Neuronal stem cell (in vitro differentiated cells): ENCODE results near the gene CCDC187.

Source experiments
- DNase-seq: peaks from one replicate; pipeline ENCODE4 v3.0.0-alpha.2; 2013; ENCODE audit warnings: low spot score
- H2AFZ ChIP-seq: one replicate; pipeline ENCODE4 v1.6.1; 2013; ENCODE audit warnings: mild to moderate bottlenecking, low read length, inconsistent platforms
- H2AK5ac ChIP-seq: 2 replicates; pipeline ENCODE4 v1.6.1; 2013; ENCODE audit warnings: low read depth, mild to moderate bottlenecking, inconsistent platforms, low read length, moderate library complexity, mixed read lengths
- H2BK120ac ChIP-seq: 2 replicates; pipeline ENCODE4 v1.6.1; 2013; ENCODE audit warnings: low read depth, mild to moderate bottlenecking, inconsistent platforms, low read length, moderate library complexity, mixed read lengths
- H2BK12ac ChIP-seq: one replicate; pipeline ENCODE4 v1.6.1; 2013; ENCODE audit warnings: low read length, inconsistent platforms
- H2BK15ac ChIP-seq: 2 replicates; pipeline ENCODE4 v1.6.1; 2013; ENCODE audit warnings: mild to moderate bottlenecking, low read length, inconsistent platforms, mixed read lengths
- H2BK5ac ChIP-seq: one replicate; pipeline ENCODE4 v1.6.1; 2013; ENCODE audit warnings: inconsistent platforms, mild to moderate bottlenecking, low read length, moderate library complexity
- H3K14ac ChIP-seq: one replicate; pipeline ENCODE4 v1.6.1; 2013; ENCODE audit warnings: low read length, inconsistent platforms
- H3K18ac ChIP-seq: 2 replicates; pipeline ENCODE4 v1.6.1; 2013; ENCODE audit warnings: low read length, inconsistent platforms
- H3K23ac ChIP-seq: 2 replicates; pipeline ENCODE4 v1.6.1; 2013; ENCODE audit warnings: low read depth, mild to moderate bottlenecking, mixed read lengths, low read length, inconsistent platforms; ENCODE audit not compliant: poor library complexity
- H3K27ac ChIP-seq: replicated peaks from 3 replicates; pipeline ENCODE4 v1.5.1; 2013; ENCODE audit warnings: low read length, inconsistent platforms
- H3K27me3 ChIP-seq, 3 experiments: 2 replicates each; pipeline ENCODE4 v1.6.1; 2013; ENCODE audit warnings: low read length in 3 of 3, mild to moderate bottlenecking in 2 of 3, inconsistent platforms in 1 of 3, low read depth in 1 of 3, mixed read lengths in 1 of 3, moderate library complexity in 1 of 3; ENCODE audit not compliant: control insufficient read depth in 3 of 3, insufficient read depth in 3 of 3
- H3K36me3 ChIP-seq, 2 donors: replicated peaks in 1 of 2; 2 replicates each; pipeline ENCODE4 v1.6.1; 2013; ENCODE audit warnings: low read length in 2 of 2; ENCODE audit not compliant: control insufficient read depth in 2 of 2, insufficient read depth in 2 of 2
- H3K4ac ChIP-seq: 2 replicates; pipeline ENCODE4 v1.6.1; 2013; ENCODE audit warnings: inconsistent platforms, mild to moderate bottlenecking, low read length, moderate library complexity
- H3K4me1 ChIP-seq, 2 donors: 1 replicate in 1 of 2; 2 replicates in 1 of 2; pipeline ENCODE4 v1.6.1; 2013; ENCODE audit warnings: low read length in 2 of 2, low read depth in 1 of 2; ENCODE audit not compliant: control insufficient read depth in 2 of 2, insufficient read depth in 1 of 2
- H3K4me2 ChIP-seq: one replicate; pipeline ENCODE4 v1.6.1; 2013; ENCODE audit warnings: mild to moderate bottlenecking, low read length, inconsistent platforms; ENCODE audit not compliant: insufficient read depth, poor library complexity, severe bottlenecking
- H3K4me3 ChIP-seq, 2 donors: 2 replicates each; pipeline ENCODE4 v1.5.1; 2013; ENCODE audit warnings: low read length in 2 of 2, mild to moderate bottlenecking in 2 of 2, inconsistent platforms in 1 of 2, moderate library complexity in 1 of 2
- H3K79me1 ChIP-seq: one replicate; pipeline ENCODE4 v1.6.1; 2013; ENCODE audit warnings: low read depth, mild to moderate bottlenecking, inconsistent platforms, low read length, moderate library complexity
- H3K9ac ChIP-seq: one replicate; pipeline ENCODE4 v1.6.1; 2013; ENCODE audit warnings: mild to moderate bottlenecking, low read depth, low read length, inconsistent platforms; ENCODE audit not compliant: poor library complexity
- H3K9me3 ChIP-seq, 2 donors: replicated peaks in 1 of 2; 2 replicates each; pipeline versions ENCODE3 to v1.6.1; 2013; ENCODE audit warnings: low read length in 2 of 2, mild to moderate bottlenecking in 2 of 2, inconsistent platforms in 1 of 2, low read depth in 1 of 2, mixed read lengths in 1 of 2, moderate library complexity in 1 of 2; ENCODE audit not compliant: control insufficient read depth in 2 of 2, insufficient read depth in 1 of 2
- H4K8ac ChIP-seq: one replicate; pipeline ENCODE4 v1.6.1; 2013; ENCODE audit warnings: low read depth, mild to moderate bottlenecking, inconsistent platforms, low read length, moderate library complexity
- H4K91ac ChIP-seq: one replicate; pipeline ENCODE4 v1.6.1; 2013; ENCODE audit warnings: low read length, low read depth, mild to moderate bottlenecking, inconsistent platforms; ENCODE audit not compliant: poor library complexity
- WGBS, 2 donors: extraction: QIAGEN DNeasy Blood & Tissue Kit; methylation state at CpG; one replicate each; pipeline ENCODE4 v1.1.7; 2013; ENCODE audit warnings: missing lambda C conversion rate in 2 of 2, mixed read lengths in 1 of 2; ENCODE audit not compliant: insufficient read length in 2 of 2, insufficient replicate concordance in 1 of 2; ENCODE audit errors: extremely low coverage in 2 of 2; 5-methylcytosine and 5-hydroxymethylcytosine counted together

Gene CCDC187

GRCh38 chr9:136258299-136258625 is 45.6 kb downstream of the CCDC187 start:
- Histone ChIP-seq H3K27ac (no peak overlapping the region), H2AK5ac (peak overlapping the region; percentile 8), H3K18ac (peak overlapping the region; percentile 80), H3K9me3 (no peaks in the 10 kb centered on the region), H2BK5ac (peak overlapping the region; percentile 66), H3K9ac (no peak overlapping the region), H3K4me1 (peaks cover 2 to 6% of the 10 kb centered on the region in 2 donors), H3K14ac (no peak overlapping the region), H3K27me3 (peaks cover 0 to 76% (median 0%) of the 10 kb centered on the region in 3 experiments), H2BK15ac (peak overlapping the region; percentile 30), H3K23ac (no peak overlapping the region), H3K4ac (no peak overlapping the region), H4K91ac (no peak overlapping the region), H3K4me2 (no peak overlapping the region), H2BK12ac (no peak overlapping the region), H3K36me3 (no peaks in the 10 kb centered on the region), H3K79me1 (peaks cover 4% of the 10 kb centered on the region), H3K4me3 (no peak overlapping the region), H2BK120ac (no peak overlapping the region), H4K8ac (no peak overlapping the region), H2AFZ (no peak overlapping the region)
- no CpG with 5 or more reads among the region's 13 CpGs for WGBS, 2 donors
- DNase-seq, result no peak

- Histone ChIP-seq H2AK5ac (peak overlapping the region; percentile 8), H3K4ac (no peak overlapping the region), H2BK120ac (peak overlapping the region; percentile 16), H3K9ac (no peak overlapping the region), H3K14ac (peak overlapping the region; percentile 89), H3K27ac (no peak overlapping the region), H3K18ac (peak overlapping the region; percentile 78), H3K36me3 (no peaks in the 10 kb centered on the region), H4K8ac (no peak overlapping the region), H3K9me3 (no peaks in the 10 kb centered on the region), H2BK12ac (no peak overlapping the region), H3K79me1 (peaks cover 4% of the 10 kb centered on the region), H3K27me3 (peaks cover 0 to 76% (median 0%) of the 10 kb centered on the region in 3 experiments), H2BK15ac (no peak overlapping the region), H3K4me3 (no peak overlapping the region), H4K91ac (no peak overlapping the region), H2BK5ac (peak overlapping the region; percentile 66), H3K4me1 (peaks cover 2 to 6% of the 10 kb centered on the region in 2 donors), H3K23ac (peak overlapping the region; percentile 44), H3K4me2 (no peak overlapping the region), H2AFZ (no peak overlapping the region)
- no peak for DNase-seq
- no CpG with 5 or more reads among the region's 39 CpGs for WGBS, 2 donors
Measured at GRCh38 chr9:136257381-136258298, 46.3 kb downstream of the CCDC187 start.

- Histone ChIP-seq H3K27me3 (peaks cover 0 to 66% (median 0%) of the 10 kb centered on the region in 3 experiments), H4K91ac (no peak overlapping the region), H3K4me1 (peaks cover 2 to 6% of the 10 kb centered on the region in 2 donors), H4K8ac (no peak overlapping the region), H3K23ac (no peak overlapping the region), H3K9me3 (no peaks in the 10 kb centered on the region), H3K4me2 (no peak overlapping the region), H2BK120ac (no peak overlapping the region), H2BK12ac (peak overlapping the region; percentile 49), H2BK15ac (peak overlapping the region; percentile 7), H3K4ac (no peak overlapping the region), H3K4me3 (no peak overlapping the region), H3K36me3 (no peaks in the 10 kb centered on the region), H3K14ac (no peak overlapping the region), H3K18ac (peak overlapping the region; percentile 71), H3K9ac (no peak overlapping the region), H3K27ac (no peak overlapping the region), H2AK5ac (peak overlapping the region; percentile 90), H3K79me1 (peaks cover 4% of the 10 kb centered on the region), H2BK5ac (no peak overlapping the region), H2AFZ (no peak overlapping the region)
- DNase-seq, result no peak
- no CpG with 5 or more reads among the region's 28 CpGs for WGBS, 2 donors
Measured at GRCh38 chr9:136255896-136256890, 47.7 kb downstream of the CCDC187 start.
